NCI-H1694 treated with DMSO at 0.1 percent for 48 hours (cell line): ENCODE data around the gene AAGAB.
"Not testable (repeated sequence)": the region's sequence is repeated elsewhere in the genome, so short reads cannot be mapped to it uniquely, and the experiment has no call there.

Experiments used
- DNase-seq: peaks from one replicate; lab custom pipeline; 2025; lab: John Stamatoyannopoulos, UW

Gene AAGAB

DNA sequence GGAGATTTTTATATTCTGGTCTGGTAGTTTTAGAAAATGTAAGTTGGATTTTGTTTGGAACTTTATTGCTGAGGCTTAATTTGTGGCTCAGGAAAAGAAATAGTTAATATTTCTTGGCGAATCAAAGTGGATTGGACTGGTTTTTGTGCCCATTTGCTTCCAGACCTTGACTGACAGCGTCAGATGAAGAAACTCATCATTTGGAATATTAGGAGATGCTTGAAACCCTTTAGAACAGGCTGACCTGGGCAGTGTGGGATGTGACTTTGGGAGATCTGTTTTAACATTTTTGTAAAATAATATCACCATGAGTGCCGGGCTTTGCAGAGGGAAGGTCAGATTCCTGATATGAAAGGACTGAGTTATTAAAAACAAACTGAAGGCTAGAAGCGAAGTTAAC is 83.0 kb downstream of the AAGAB start:
- no peak for DNase-seq

DNA sequence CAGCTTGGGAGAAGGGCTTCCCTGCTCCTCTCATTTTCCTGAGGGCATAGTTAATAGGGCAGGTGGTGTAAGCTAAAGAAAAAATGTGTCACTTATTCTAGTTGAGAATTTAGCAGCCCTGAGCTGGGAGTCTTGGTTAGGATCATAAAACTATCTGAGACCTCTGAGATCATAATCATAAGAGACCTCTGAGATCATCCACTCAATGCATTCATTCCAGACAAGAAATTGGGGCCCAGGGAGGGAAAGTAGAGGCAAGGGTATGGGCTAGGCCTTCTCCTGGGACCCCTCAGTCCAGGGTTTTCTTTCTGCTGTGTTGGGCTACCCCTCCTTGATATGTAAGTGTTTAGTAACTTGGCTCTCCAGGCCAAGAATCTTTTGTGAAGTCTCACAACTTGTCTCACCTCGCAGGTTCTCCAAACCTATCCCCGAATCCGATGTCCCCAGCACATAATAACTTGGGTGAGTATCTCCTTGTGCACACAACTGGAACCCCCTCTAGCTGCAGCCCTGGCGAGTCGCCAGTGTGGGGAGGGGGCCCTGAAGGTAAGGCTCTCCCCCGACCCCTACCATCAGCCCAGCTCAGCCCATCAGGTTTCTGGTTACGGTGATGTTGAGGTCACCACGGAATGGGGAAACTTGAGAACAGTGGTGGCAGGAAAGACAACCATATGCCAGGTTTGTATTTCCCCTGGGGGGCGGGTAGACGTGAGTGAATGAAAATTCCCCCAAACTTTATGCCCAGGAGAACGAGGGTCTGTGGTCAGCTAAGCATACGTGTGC is 84.1 kb downstream of the AAGAB start:
- no peak for DNase-seq

DNA sequence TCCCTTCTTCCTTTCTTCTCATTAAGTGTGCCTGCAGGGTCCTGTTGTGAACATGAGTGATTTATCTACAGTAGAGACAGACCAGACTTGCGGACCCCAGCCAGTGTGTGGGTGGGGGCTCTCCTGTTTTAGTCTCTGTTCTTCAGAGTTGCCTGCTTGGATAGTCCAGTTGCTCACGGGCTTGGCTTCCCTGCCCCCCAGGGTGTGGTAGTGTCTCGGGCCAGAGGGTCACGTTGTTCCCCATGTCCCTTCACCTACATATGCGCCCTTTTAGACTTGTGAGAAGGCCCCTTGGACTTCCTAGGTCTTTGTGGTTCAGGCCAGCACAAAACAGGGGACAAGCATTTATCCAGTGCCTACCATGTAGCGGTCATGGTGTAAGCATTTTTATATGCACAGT is 85.8 kb downstream of the AAGAB start:
- no peak for DNase-seq

DNA sequence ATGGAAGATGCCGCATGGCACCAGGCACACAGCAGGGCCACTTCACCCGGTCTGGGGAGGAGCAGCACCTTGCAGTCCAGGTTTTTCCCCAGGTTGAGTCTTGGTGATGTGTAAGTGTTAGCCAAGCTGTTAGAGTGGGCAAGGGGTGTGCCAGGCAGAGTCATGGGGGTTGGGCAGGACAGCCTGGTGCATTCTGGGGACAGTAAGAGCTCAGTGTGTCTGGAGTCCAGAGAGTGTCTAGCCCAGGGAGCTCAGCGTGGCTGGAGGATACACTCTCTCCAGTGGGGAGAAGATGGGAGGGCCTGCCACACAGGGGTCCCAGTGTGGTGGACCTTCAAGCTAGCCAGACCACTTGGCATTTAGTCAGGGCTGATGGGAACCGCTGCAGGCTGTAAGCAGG is 87.4 kb downstream of the AAGAB start:
- DNase-seq, result no peak

DNA sequence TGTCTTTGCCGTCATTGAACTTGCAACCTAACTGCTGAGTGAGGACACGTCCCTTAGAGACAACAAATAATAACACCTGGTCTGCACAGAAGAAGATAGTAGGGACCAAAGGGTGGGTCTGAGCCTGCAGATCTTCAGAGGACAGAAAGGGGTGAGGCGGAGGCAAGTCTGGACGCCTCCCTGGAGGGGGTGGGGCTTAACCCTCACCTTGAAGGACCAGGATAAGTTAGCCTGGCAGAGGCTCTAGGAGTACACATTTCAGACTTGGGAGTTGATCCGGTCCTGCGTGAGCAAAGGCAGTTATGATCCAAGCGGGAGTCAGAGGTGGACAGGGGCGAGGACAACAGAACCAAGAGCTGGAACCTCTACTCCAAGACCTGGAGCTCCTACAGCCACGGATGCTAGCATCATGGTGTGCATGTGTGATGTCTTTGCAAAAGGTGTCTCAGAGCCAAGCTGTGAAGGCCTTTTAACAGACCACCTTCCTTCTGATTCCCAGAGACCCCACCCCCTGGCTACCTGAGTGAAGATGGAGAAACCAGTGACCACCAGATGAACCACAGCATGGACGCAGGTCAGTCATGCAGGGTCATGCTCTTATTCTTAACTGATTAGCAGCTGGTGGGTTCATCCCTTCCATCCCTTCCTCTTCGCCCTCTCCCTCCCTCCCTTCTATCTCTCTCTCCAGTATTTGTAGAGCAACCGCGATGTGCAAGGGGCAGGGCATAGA is 88.0 kb downstream of the AAGAB start:
- no peak for DNase-seq

DNA sequence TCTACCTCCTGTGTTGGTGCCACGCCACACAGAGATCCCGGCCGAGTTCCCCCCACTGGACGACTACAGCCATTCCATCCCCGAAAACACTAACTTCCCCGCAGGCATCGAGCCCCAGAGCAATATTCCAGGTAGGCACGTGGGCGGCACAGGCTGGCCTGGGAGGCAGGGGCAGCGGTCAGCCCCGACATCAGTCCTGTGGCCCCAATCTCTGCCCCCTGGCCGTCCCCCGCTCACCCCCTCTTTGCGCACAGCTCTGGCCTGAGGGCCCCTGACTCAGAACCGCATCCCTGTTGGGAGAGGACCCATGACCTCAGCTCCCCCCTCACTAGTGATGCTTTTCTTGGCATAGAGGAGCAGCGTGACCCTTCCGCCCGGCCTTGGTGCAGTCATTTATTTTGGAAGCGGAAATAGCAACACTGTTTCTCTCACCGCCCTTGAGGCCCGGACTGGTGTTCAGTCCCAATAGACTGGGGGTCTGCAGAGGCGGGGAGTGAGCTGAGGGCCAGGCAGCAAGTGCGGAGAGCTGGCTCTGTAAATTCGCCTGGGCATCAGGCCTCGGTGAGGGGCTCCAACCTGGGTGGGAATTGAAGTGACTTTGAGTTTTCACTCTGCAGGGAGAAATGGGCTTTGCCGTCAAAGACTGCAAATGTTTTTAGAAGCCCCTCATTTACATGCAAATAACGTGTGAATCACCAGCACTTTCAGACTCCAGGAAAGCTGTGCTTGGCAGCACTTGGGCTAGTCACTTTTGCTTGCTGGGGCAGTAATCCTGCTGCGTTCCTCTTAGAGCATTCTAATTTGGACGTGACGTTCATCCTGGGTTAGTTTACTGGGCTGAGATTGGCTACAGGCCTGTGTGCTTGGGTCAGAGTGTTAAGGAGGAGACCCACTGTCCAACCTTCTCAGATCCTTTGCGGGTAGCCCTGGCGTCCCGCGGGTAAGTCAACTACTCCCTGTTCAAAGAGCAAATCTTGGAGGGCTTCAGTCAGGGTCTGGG is 88.9 kb downstream of the AAGAB start:
- DNase-seq, result no peak

DNA sequence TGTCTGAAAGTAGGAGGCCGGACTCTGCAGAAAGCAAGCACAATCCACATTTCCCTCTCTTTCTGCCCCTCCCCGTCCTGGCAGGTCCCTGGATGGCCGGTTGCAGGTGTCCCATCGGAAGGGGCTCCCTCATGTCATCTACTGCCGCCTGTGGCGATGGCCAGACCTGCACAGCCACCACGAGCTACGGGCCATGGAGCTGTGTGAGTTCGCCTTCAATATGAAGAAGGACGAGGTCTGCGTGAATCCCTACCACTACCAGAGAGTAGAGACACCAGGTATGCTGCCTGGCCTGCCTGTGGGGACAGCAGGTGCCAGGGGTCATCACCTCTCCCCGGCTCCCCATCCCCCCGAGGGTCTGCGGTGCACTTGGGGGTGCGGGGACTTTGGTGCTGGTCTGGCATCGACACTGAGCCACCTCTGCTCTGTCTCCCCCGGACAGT is 89.6 kb downstream of the AAGAB start:
- DNase-seq, result no peak

DNA sequence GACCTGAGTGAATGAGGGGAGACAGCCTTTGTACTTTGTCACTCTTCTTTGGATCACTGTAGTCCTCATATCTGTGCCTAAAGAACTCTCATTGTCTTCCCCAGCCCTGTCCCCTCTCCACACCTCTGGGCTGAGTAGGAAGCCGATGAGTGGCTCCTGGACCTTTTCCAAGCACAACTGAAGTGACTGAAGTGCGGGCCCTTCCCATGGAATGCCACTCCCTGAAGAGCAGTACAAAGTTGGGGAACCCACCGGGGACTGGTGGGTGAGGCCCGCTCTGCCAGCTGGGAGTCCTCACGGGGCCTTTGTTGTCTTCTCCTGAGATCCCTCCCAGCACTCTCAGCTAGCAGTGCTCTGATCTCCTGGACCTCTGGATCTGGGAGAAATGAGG is 90.1 kb downstream of the AAGAB start:
- no peak for DNase-seq

DNA sequence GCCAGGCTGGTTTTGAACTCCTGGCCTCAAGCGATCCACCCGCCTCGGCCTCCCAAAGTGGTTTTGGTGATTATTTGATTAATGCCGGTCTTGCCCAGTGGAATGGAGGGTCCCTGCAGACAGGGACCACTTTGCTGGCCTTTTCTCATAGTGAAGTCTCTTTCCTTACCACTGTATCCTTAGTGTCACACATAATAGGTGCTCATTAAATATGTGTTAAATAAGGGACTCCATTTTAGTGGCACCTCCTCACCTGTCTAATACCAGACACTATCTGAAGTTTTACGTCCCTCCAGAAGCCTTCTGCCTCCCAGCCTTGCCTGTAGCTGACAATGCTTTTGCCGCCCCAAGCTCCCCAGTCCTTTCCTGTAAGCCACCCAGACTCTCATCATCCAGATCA is 91.3 kb downstream of the AAGAB start:
- no peak for DNase-seq

DNA sequence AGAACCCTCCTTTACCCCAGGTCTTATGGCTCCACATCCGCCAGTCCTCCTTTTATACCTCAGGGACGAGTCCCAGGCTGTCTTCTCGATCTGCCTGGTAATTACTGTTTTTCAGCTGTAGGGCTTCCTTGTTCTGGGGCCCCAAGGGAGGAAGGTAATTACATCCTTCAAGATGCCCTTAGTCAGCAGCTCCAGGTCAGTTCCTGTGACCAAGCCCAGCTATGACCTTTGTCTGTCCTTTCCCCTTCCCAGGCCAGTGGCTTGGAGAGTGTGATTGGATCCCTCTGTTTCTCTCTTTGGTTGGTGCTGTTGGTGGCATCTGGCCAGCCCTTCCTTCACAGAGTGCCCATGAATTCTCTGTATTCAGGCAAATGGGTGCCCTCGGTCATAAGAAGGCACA is 92.6 kb downstream of the AAGAB start:
- DNase-seq, result no peak

DNA sequence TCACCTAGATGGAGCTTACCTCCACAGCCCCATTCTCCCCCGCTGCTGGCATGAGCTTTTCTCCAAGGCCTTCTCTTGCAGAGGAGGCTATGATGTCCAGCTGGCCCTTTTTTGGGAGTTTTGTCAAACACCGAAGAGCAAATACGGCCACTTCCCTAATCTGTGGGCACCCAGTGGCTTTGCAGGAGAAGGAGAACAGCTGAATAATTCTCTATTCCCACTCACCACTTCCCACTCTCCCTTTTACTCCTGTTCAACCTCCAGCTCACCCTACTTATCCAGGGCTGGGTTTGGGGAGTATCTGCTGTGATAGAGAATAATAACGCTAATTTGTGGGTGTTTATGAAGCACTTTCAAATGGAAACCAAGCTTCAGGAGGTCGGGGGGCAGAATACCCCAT is 93.0 kb downstream of the AAGAB start:
- no peak for DNase-seq

DNA sequence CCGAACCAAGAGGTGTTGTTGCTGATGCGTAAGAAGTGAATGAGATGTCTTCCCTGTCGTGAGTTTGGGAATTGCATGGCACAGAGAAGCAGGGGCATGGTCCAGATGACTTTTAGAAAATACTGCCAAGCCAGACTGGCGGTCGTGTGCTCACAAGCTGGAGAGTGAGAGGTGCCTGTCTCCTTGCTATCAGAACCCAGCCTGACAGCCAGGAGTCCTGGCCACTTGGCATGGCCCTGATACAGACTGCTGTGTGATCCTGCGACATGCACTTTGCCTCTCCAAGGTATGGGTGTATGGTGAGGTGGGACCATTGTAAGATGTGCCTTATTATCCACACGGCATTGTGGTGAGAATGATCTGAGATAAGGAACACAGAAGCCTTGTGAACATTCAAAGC is 96.1 kb downstream of the AAGAB start:
- no peak for DNase-seq

DNA sequence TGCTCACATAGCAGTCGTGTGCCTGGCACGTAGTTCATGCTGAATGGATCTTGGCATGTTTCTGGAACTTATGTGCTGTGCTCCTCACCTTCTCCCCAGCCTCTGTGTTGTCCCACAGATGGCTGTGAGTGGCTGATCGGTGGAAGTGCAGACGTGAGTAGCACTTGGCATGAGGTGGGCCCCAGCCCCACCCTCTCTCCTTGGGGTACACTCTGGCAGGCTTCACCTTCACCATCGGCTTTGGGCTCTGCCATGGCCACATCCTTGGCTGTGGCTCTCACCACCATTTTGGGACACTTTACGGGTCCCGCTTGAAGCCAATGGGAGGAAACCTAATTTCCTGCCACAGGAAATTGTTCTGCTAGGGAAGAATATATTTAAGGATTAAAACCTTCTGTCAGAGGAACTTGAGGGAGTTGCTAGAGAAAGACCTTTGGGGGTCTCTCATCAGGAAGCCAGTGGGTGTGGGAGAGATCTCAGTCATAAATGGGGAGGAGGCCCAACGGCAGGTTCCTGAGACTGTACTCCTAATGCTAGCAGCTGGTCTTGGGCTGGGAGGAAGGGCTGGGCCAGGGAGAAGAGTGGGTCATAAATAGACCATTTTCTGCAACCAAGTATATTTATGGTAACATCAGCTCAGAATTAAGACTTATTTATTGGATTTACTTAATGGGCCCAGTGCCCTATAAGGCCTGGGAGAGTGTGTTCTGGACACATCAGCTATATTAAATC is 96.8 kb downstream of the AAGAB start:
- DNase-seq, result no peak

DNA sequence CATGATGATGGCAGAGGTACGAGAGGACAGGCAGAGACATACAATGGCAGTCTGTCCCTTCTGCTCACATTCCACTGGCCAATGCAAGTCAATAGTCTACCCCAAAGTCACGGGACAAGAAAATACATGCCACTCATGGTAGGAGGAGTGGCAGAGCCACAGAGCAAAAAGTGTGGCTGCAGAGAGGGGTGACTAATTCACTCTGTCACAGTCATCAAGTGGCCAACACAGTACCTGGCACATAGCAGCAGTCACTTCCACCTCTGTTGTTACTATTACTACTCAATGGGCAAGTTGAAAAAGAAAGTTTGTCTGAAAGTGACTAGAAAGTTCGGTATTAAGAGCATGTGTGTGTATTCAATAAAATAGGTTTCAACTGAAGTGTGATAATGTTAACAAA is 97.6 kb downstream of the AAGAB start:
- DNase-seq, result no peak

DNA sequence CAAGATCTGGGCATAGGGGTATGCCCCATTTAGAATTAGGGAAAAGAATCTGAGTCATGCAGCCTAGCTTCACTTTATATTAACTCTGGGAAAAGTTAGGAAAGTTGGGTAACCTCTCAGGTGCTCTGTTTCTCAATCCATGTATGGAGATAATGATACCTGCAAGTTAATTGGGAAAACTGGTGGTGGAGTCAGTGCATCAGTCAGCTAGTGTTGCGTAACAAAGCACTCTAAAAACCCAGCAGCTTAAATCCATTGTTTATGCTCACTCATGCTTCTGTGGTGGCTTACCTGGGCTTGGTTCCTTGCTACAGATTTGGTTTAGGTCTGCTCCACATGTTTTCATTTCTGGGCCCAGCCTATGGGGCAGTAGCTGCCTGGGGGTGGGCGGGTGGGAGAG is 98.0 kb downstream of the AAGAB start:
- DNase-seq, result no peak

DNA sequence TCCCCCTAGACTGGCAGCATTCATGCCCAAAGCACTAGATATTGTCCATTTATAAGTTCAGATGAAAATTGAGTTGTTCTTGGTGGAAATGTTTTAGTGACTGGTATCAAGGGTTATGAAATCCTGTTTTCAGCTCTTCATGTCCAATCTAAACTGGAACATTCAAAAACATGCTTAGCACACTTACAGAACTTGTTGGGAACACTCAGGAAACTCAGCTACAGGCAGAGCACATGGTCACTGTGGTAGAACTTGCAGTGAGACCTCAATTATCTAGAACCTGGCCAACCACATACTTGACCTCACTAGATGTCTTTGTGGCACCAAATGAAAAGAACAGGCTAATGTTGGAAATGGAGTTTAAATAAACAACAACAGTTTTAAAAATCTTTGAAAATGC is 100.2 kb downstream of the AAGAB start:
- DNase-seq, result no peak

DNA sequence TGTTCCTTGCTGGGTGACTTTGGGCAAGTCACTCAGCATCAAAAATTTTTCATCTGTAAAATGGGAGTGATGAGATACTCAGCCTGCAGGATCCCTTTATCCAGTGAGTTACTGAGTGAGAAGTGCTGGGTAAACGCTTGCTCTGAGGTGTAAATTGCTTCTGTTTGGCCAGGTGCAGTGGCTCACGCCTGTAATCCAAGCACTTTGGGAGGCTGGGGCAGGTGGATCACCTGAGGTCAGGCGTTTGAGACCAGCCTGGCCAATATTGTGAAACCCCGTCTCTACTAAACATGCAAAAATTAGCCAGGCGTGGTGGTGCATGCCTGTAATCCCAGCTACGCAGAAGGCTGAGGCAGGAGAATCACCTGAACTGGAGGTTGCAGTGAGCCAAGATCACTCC is 101.4 kb downstream of the AAGAB start:
- DNase-seq, result not testable (repeated sequence)

DNA sequence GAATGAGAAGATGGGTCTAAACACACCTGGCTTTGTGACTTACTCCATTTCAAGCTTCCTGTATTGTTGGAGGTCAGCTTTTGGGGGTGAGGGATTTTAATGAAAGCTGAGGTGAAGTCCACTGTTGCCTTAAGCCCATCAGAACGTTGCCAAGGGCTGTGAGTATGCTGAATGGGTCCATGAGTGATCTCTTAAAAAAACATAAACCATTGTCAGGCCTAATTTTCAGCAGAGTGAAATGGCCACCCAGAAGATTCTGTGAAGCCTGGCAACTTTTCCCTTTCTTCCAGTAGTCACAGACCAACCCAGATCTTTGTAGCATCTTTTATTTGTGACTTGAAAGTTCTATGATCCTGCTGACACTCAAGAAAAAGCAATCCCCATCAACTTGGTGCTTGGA is 102.0 kb downstream of the AAGAB start:
- no peak for DNase-seq
